GM12873 (cell line): ENCODE measurements around the gene MEIOC.

ENCODE experiments used
- TF ChIP-seq, protein P1 (sequence below): IDR thresholded peaks from 2 replicates; pipeline ENCODE4 v1.5.1; 2012; ENCODE audit warnings: low read depth, mild to moderate bottlenecking, moderate library complexity, low read length, control low read depth; ENCODE audit not compliant: insufficient read depth; ENCODE audit errors: missing control alignments

The MEIOC gene

DNA sequence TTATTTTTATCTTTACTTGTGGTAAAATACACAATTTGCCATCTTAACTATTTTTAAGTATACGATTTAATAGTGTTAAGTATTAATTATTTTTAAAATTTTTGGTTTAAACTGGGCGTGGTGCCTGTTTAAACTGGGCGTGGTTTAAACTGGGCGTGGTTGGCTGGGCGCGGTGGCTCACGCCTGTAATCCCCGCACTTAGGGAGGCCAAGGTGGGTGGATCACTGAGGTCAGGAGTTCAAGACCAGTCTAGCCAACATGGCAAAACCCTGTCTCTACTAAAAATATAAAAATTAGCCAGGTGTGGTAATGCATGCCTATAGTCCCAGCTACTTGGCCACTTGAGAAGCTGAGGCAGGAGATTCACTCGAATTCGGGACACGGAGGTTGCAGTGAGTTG lies 37.3 kb downstream of the MEIOC start:
- TF ChIP-seq, protein P1, sequence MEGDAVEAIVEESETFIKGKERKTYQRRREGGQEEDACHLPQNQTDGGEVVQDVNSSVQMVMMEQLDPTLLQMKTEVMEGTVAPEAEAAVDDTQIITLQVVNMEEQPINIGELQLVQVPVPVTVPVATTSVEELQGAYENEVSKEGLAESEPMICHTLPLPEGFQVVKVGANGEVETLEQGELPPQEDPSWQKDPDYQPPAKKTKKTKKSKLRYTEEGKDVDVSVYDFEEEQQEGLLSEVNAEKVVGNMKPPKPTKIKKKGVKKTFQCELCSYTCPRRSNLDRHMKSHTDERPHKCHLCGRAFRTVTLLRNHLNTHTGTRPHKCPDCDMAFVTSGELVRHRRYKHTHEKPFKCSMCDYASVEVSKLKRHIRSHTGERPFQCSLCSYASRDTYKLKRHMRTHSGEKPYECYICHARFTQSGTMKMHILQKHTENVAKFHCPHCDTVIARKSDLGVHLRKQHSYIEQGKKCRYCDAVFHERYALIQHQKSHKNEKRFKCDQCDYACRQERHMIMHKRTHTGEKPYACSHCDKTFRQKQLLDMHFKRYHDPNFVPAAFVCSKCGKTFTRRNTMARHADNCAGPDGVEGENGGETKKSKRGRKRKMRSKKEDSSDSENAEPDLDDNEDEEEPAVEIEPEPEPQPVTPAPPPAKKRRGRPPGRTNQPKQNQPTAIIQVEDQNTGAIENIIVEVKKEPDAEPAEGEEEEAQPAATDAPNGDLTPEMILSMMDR = no peak

DNA sequence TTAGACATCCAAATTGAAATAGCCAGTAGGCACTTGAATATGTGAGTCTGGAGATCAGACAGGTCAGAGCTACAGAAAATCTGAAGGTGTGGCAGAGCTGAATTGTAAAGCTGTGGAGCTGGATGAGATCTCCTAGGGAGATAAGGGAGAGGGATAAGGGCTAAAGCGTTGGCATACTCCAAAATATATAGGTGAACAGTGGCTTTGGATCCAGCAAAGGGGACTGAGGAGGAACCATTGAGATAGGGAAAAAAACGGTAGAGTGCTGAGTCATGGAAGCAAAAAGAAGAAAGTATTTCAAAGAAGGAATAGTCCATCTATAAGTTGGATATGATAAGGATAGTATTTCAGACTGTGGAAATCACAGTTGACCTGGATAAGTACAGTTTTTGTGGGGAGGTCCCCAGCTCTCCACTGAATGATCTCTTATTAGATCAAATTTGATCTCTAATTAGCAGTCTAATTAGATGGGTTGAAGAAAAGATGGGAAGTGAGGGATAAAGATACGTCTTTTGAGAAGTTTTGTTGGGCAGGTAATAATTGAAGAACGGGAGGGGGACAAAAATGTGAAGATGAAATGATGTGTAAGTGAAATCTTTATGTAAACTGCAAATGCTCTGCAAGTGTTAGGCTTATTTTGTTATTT lies 51.6 kb downstream of the MEIOC start:
- TF ChIP-seq, protein P1 = no peak

GRCh38 chr17:44708401-44709263 lies 52.4 kb downstream of the MEIOC start, which contains the start of gene DBF4B:
Gene DBF4B (plus strand): TSS chr17:44708665. CDS start chr17:44708821, 156 bp downstream.
- TF ChIP-seq, protein P1 = no peak

GRCh38 chr17:44719444-44719843 lies 63.2 kb downstream of the MEIOC start:
- TF ChIP-seq, protein P1 = no peak

GRCh38 chr17:44722254-44722653 lies 66.0 kb downstream of the MEIOC start:
- TF ChIP-seq, protein P1 = no peak
